Large intestine (tissue), 3 donors: ENCODE results near the gene CDC42EP4. TPM values are rescaled to one million over a fixed set of nuclear protein-coding genes. Genes with fewer than 3 reads are reported as not detected.

Source experiments
- DNase-seq, 2 donors: peaks; one replicate each; pipeline versions ENCODE4 v3.0.0 to v3.0.0-alpha.2; 2013
- H3K27ac ChIP-seq: one replicate; pipeline ENCODE4 v1.5.1; 2013; ENCODE audit warnings: low read length
- H3K27me3 ChIP-seq: 2 replicates; pipeline ENCODE4 v1.6.1; 2013; ENCODE audit warnings: low read length; ENCODE audit not compliant: control insufficient read depth, insufficient read depth
- H3K36me3 ChIP-seq: 2 replicates; pipeline ENCODE4 v1.6.1; 2013; ENCODE audit warnings: low read length; ENCODE audit not compliant: control insufficient read depth, insufficient read depth
- H3K4me1 ChIP-seq: one replicate; pipeline ENCODE4 v1.6.1; 2013; ENCODE audit warnings: low read length; ENCODE audit not compliant: control insufficient read depth, insufficient read depth
- H3K4me3 ChIP-seq: one replicate; pipeline ENCODE4 v1.5.1; 2013; ENCODE audit warnings: low read length
- H3K9me3 ChIP-seq: one replicate; pipeline ENCODE4 v1.6.1; 2013; ENCODE audit warnings: mild to moderate bottlenecking, low read depth, low read length, moderate library complexity; ENCODE audit not compliant: control insufficient read depth
- WGBS: methylation state at CpG from one replicate; pipeline ENCODE4 v1.1.5; 2013; ENCODE audit warnings: low lambda C conversion rate; ENCODE audit not compliant: insufficient coverage; 5-methylcytosine and 5-hydroxymethylcytosine counted together
- polyA plus RNA-seq: library from polyadenylated mRNA; unstranded; fragments of 120-200 nt; gene quantifications from one replicate; pipeline ENCODE4 v1.2.1, GENCODE V29; 2013

Gene CDC42EP4
- polyA plus RNA-seq, 1 donor = 57.5 TPM

- no peaks in the 10 kb centered on the region for H3K9me3 ChIP-seq
- no peaks in the 10 kb centered on the region for H3K27me3 ChIP-seq
- no peaks in the 10 kb centered on the region for H3K36me3 ChIP-seq
- no peaks in the 10 kb centered on the region for H3K4me1 ChIP-seq
- peak in 1 of 2 donors; percentile 33 for DNase-seq
- H3K27ac ChIP-seq = no peak overlapping the region
- no CpG with 5 or more reads among the region's 8 CpGs for WGBS
- H3K4me3 ChIP-seq = no peak overlapping the region
Measured at GRCh38 chr17:73255671-73256181, 56.1 kb downstream of the CDC42EP4 start.

DNA sequence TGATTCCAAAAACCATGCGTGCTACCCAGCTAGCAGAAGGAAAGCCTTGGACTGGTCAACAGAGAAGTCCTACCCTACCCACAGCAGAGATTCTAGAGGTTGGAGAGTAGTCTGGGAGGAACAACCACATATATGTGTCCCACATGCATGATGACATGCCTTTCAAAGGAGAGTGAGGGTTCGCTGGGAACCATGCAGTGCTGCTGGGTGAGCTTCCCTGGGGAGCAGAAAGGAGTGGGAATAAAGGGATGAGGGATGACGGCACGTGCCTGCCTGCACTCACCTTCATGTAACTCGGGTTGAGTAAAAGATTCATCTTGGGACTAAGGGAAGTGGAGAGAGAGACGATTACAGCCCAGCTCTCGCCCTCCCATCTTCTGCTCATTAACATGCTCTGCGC, 59.9 kb downstream of the CDC42EP4 start:
- H3K27ac ChIP-seq = no peak overlapping the region
- H3K36me3 ChIP-seq = peaks cover 7% of the 10 kb centered on the region
- DNase-seq = no peak
- H3K4me3 ChIP-seq = no peak overlapping the region
- no peaks in the 10 kb centered on the region for H3K9me3 ChIP-seq
- WGBS = no CpG with 5 or more reads among the region's 8 CpGs
- H3K4me1 ChIP-seq = no peaks in the 10 kb centered on the region
- no peaks in the 10 kb centered on the region for H3K27me3 ChIP-seq

GRCh38 chr17:73250851-73251640, 60.8 kb downstream of the CDC42EP4 start:
- no peak overlapping the region for H3K27ac ChIP-seq
- no peak overlapping the region for H3K4me3 ChIP-seq
- no CpG with 5 or more reads among the region's 10 CpGs for WGBS
- H3K36me3 ChIP-seq = peaks cover 10% of the 10 kb centered on the region
- no peaks in the 10 kb centered on the region for H3K27me3 ChIP-seq
- no peak for DNase-seq
- no peaks in the 10 kb centered on the region for H3K4me1 ChIP-seq
- H3K9me3 ChIP-seq = no peaks in the 10 kb centered on the region

GRCh38 chr17:73249700-73250099, 62.1 kb downstream of the CDC42EP4 start:
- Histone ChIP-seq H3K36me3 (peaks cover 17% of the 10 kb centered on the region), H3K27me3 (no peaks in the 10 kb centered on the region), H3K4me1 (no peaks in the 10 kb centered on the region), H3K27ac (no peak overlapping the region), H3K9me3 (no peaks in the 10 kb centered on the region), H3K4me3 (no peak overlapping the region)
- WGBS = 78% methylated on average over 5 of the region's 8 CpGs
- no peak for DNase-seq

DNA sequence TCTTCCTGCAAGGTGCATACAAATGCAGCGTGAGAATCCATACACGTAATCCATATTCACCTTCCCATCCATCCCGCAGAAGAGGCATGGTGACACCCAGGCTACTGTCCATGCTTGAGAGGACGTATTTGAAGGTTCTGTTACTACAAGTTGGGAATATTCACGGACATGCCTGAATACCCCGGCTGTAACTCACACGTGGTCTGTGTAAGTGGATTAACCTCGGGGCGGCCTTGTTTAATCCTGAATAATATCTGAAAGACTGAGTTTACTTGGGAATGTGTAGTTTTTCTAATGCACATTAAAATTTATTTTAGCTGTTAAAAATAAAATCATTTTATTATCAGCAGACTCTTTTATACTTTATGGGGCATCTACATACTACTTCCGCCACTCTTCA, 63.3 kb downstream of the CDC42EP4 start:
- WGBS = 100% methylated on average over 1 of the region's 10 CpGs
- Histone ChIP-seq H3K27ac (no peak overlapping the region), H3K4me1 (no peaks in the 10 kb centered on the region), H3K9me3 (no peaks in the 10 kb centered on the region), H3K4me3 (no peak overlapping the region), H3K36me3 (peaks cover 24% of the 10 kb centered on the region), H3K27me3 (no peaks in the 10 kb centered on the region)
- no peak for DNase-seq

- Histone ChIP-seq H3K4me3 (no peak overlapping the region), H3K27me3 (no peaks in the 10 kb centered on the region), H3K36me3 (peaks cover 26% of the 10 kb centered on the region), H3K27ac (no peak overlapping the region), H3K4me1 (no peaks in the 10 kb centered on the region), H3K9me3 (no peaks in the 10 kb centered on the region)
- no peak for DNase-seq
- 100% methylated on average over 1 of the region's 2 CpGs for WGBS
Measured at GRCh38 chr17:73247726-73248125, 64.1 kb downstream of the CDC42EP4 start.

DNA sequence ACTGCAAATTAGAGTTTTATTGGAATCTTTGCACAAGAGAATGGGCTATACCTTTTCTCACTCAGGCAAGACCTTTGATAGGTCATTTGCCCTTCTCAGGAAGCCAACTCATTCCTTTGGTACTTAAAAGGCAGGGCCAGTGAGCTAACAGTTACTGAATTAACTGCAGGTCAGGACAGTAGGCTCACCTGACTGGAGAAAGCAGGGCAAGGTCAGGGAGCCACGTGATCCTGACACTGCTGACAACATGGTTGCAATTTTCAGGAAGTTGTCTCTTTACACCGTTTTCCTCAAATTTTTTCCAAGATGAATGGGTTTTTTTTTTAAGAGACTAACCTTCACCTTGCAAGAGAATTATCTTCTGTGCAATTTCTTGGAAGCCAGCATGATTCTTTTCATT, 71.2 kb downstream of the CDC42EP4 start:
- Histone ChIP-seq H3K4me3 (no peak overlapping the region), H3K27me3 (no peaks in the 10 kb centered on the region)
- no CpG with 5 or more reads among the region's 2 CpGs for WGBS

GRCh38 chr17:73237714-73238113, 74.1 kb downstream of the CDC42EP4 start:
- Histone ChIP-seq H3K4me3 (no peak overlapping the region), H3K36me3 (peaks cover 32% of the 10 kb centered on the region), H3K27me3 (no peaks in the 10 kb centered on the region), H3K9me3 (no peaks in the 10 kb centered on the region), H3K27ac (no peak overlapping the region), H3K4me1 (peaks cover 17% of the 10 kb centered on the region)
- DNase-seq = no peak
- 72% methylated on average over 2 of the region's 6 CpGs for WGBS

More for the DNA sequence above, 71.2 kb downstream of the CDC42EP4 start:
- Histone ChIP-seq H3K4me1 (peaks cover 4% of the 10 kb centered on the region), H3K9me3 (no peaks in the 10 kb centered on the region), H3K36me3 (peaks cover 45% of the 10 kb centered on the region), H3K27ac (no peak overlapping the region)
- DNase-seq = peak in 1 of 2 donors; percentile 29

DNA sequence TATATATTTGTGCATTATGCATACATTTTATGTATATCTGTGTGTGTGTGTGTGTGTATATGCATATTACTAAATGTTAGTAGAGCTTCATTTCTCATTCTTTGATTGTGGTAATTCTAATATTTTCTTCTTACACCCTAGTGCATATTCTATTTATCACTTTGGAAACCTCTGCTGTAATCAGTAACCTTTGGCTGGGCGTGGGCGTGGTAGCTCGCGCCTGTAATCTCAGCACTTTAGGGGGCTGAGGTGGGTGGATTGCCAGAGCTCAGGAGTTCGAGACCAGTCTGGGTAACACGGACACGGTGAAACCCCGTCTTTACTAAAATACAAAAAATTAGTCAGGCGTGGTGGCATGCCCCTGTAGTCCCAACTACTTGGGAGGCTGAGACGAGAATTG, 77.1 kb downstream of the CDC42EP4 start:
- no CpG with 5 or more reads among the region's 10 CpGs for WGBS
- no peaks in the 10 kb centered on the region for H3K27me3 ChIP-seq
- H3K27ac ChIP-seq = peak overlapping the region; percentile 31
- H3K36me3 ChIP-seq = peaks cover 24% of the 10 kb centered on the region
- H3K9me3 ChIP-seq = no peaks in the 10 kb centered on the region
- DNase-seq = peak; percentile 45 to 74
- peaks cover 18% of the 10 kb centered on the region for H3K4me1 ChIP-seq
- H3K4me3 ChIP-seq = no peak overlapping the region
